H9 (cell line): Measurements from ENCODE around the gene CES5A. TPM values are rescaled to one million over a fixed set of nuclear protein-coding genes. Genes with fewer than 3 reads are reported as not detected.
"Not testable (repeated sequence)": the region's sequence is repeated elsewhere in the genome, so short reads cannot be mapped to it uniquely, and the experiment has no call there.

Experiments
- DNase-seq: peaks from one replicate; pipeline ENCODE4 v3.0.0-alpha.2; 2017
- H2AFZ ChIP-seq: one replicate; pipeline ENCODE4 v1.6.1; 2013; ENCODE audit warnings: mild to moderate bottlenecking, low read length, control low read depth, moderate library complexity
- H2AK5ac ChIP-seq: 2 replicates; pipeline ENCODE4 v1.6.1; 2013; ENCODE audit warnings: low read length, control low read depth, mixed read lengths; ENCODE audit not compliant: insufficient read length
- H2BK120ac ChIP-seq: one replicate; pipeline ENCODE4 v1.6.1; 2013; ENCODE audit warnings: low read depth, mild to moderate bottlenecking, low read length, control low read depth, inconsistent platforms; ENCODE audit not compliant: poor library complexity, severe bottlenecking
- H2BK12ac ChIP-seq: 2 replicates; pipeline ENCODE4 v1.6.1; 2013; ENCODE audit warnings: low read length, control low read depth, mixed read lengths, low read depth; ENCODE audit not compliant: insufficient read length
- H2BK15ac ChIP-seq: 2 replicates; pipeline ENCODE4 v1.6.1; 2013; ENCODE audit warnings: low read depth, low read length, control low read depth
- H2BK20ac ChIP-seq: one replicate; pipeline ENCODE4 v1.6.1; 2013; ENCODE audit warnings: low read depth, mild to moderate bottlenecking, low read length, control low read depth, inconsistent platforms; ENCODE audit not compliant: poor library complexity, severe bottlenecking
- H2BK5ac ChIP-seq: 2 replicates; pipeline ENCODE4 v1.6.1; 2013; ENCODE audit warnings: low read length, control low read depth, mixed read lengths; ENCODE audit not compliant: insufficient read length
- H3K14ac ChIP-seq: 2 replicates; pipeline ENCODE4 v1.6.1; 2013; ENCODE audit warnings: low read length, control low read depth; ENCODE audit not compliant: insufficient read depth
- H3K18ac ChIP-seq: 2 replicates; pipeline ENCODE4 v1.6.1; 2013; ENCODE audit warnings: low read depth, mild to moderate bottlenecking, mixed read lengths, low read length, control low read depth; ENCODE audit not compliant: insufficient read length
- H3K23ac ChIP-seq: 2 replicates; pipeline ENCODE4 v1.6.1; 2013; ENCODE audit warnings: low read length, control low read depth, mixed read lengths, low read depth; ENCODE audit not compliant: insufficient read length
- H3K23me2 ChIP-seq: 2 replicates; pipeline ENCODE4 v1.6.1; 2013; ENCODE audit warnings: low read depth, mild to moderate bottlenecking, mixed read lengths, low read length, control low read depth; ENCODE audit not compliant: insufficient read length, poor library complexity, severe bottlenecking
- H3K27ac ChIP-seq: 2 replicates; pipeline ENCODE4 v1.5.1; 2013; ENCODE audit warnings: low read length, control low read depth, mixed read lengths, low read depth; ENCODE audit not compliant: insufficient read length
- H3K27me3 ChIP-seq: 2 replicates; pipeline ENCODE4 v1.6.1; 2013; ENCODE audit warnings: low read length, control low read depth, inconsistent platforms; ENCODE audit not compliant: insufficient read depth
- H3K4ac ChIP-seq: 2 replicates; pipeline ENCODE4 v1.6.1; 2013; ENCODE audit warnings: low read depth, mild to moderate bottlenecking, control low read depth, inconsistent platforms, low read length, moderate library complexity
- H3K4me1 ChIP-seq: 2 replicates; pipeline ENCODE4 v1.6.1; 2013; ENCODE audit warnings: low read length, control low read depth, inconsistent platforms; ENCODE audit not compliant: insufficient read depth
- H3K4me2 ChIP-seq: 2 replicates; pipeline ENCODE4 v1.6.1; 2013; ENCODE audit warnings: low read length, control low read depth, mixed read lengths; ENCODE audit not compliant: insufficient read length, insufficient read depth
- H3K56ac ChIP-seq: 2 replicates; pipeline ENCODE4 v1.6.1; 2013; ENCODE audit warnings: low read depth, mild to moderate bottlenecking, mixed read lengths, low read length, control low read depth; ENCODE audit not compliant: insufficient read length
- H3K79me1 ChIP-seq: 2 replicates; pipeline ENCODE4 v1.6.1; 2013; ENCODE audit warnings: low read depth, mild to moderate bottlenecking, moderate library complexity, low read length, control low read depth, inconsistent platforms; ENCODE audit not compliant: insufficient read depth, poor library complexity, severe bottlenecking
- H3K79me2 ChIP-seq: 2 replicates; pipeline ENCODE4 v1.6.1; 2013; ENCODE audit warnings: low read length, control low read depth, inconsistent platforms; ENCODE audit not compliant: insufficient read depth
- H3K9ac ChIP-seq: 2 replicates; pipeline ENCODE4 v1.6.1; 2013; ENCODE audit warnings: low read length, control low read depth, mixed read lengths; ENCODE audit not compliant: insufficient read length; ENCODE audit errors: extremely low read depth
- H3K9me3 ChIP-seq: one replicate; pipeline ENCODE4 v1.6.1; 2013; ENCODE audit warnings: low read depth, low read length, inconsistent platforms; ENCODE audit not compliant: control insufficient read depth
- H3T11ph ChIP-seq: one replicate; pipeline ENCODE4 v1.6.1; 2013; ENCODE audit warnings: mild to moderate bottlenecking, low read length, control low read depth, inconsistent platforms
- H4K20me1 ChIP-seq: one replicate; pipeline ENCODE4 v1.6.1; 2013; ENCODE audit not compliant: control insufficient read depth, insufficient read length, insufficient read depth
- H4K5ac ChIP-seq: 2 replicates; pipeline ENCODE4 v1.6.1; 2013; ENCODE audit warnings: low read depth, mild to moderate bottlenecking, mixed read lengths, low read length, control low read depth; ENCODE audit not compliant: insufficient read length
- H4K8ac ChIP-seq: replicated peaks from 2 replicates; pipeline ENCODE4 v1.6.1; 2013; ENCODE audit warnings: low read length, control low read depth, mixed read lengths, low read depth; ENCODE audit not compliant: insufficient read length
- H4K91ac ChIP-seq: 2 replicates; pipeline ENCODE4 v1.6.1; 2013; ENCODE audit warnings: low read depth, mild to moderate bottlenecking, moderate library complexity, mixed read lengths, low read length, control low read depth; ENCODE audit not compliant: insufficient read length
- H3K27ac Mint-ChIP-seq, 3 experiments: 2 replicates in 2 of 3; 3 replicates in 1 of 3; pipeline ENCODE4 v1.8.0; 2020 to 2021; ENCODE audit warnings: mixed read lengths in 3 of 3, mild to moderate bottlenecking in 1 of 3, moderate library complexity in 1 of 3
- H3K27me3 Mint-ChIP-seq: 2 replicates; pipeline ENCODE4 v1.8.0; 2021; ENCODE audit warnings: low read depth, mild to moderate bottlenecking, moderate library complexity, mixed read lengths
- H3K36me3 Mint-ChIP-seq, 3 experiments: 2 replicates in 2 of 3; 3 replicates in 1 of 3; pipeline ENCODE4 v1.8.0; 2020 to 2021; ENCODE audit warnings: low read depth in 3 of 3, mixed read lengths in 3 of 3; ENCODE audit not compliant: insufficient read depth in 1 of 3
- H3K4me1 Mint-ChIP-seq, 2 experiments: 2 replicates each; pipeline ENCODE4 v1.8.0; 2020; ENCODE audit warnings: mixed read lengths in 2 of 2
- H3K4me3 Mint-ChIP-seq, 2 experiments: 2 replicates in 1 of 2; 3 replicates in 1 of 2; pipeline ENCODE4 v1.8.0; 2020 to 2021; ENCODE audit warnings: mild to moderate bottlenecking in 2 of 2, mixed read lengths in 2 of 2, moderate library complexity in 1 of 2
- H3K9me3 Mint-ChIP-seq, 2 experiments: 2 replicates in 1 of 2; 3 replicates in 1 of 2; pipeline ENCODE4 v1.8.0; 2020; ENCODE audit warnings: mild to moderate bottlenecking in 2 of 2, mixed read lengths in 2 of 2, moderate library complexity in 1 of 2
- CTCF ChIP-seq: fragments of 200-600 bp; sonication (generic); conservative IDR thresholded peaks from 3 replicates; pipeline ENCODE4 v1.8.0; 2021; ENCODE audit warnings: antibody characterized with exemption, mild to moderate bottlenecking
- WGBS: extraction: QIAGEN DNeasy Blood & Tissue Kit; methylation state at CpG from one replicate; pipeline ENCODE4 v1.1.7; 2013; ENCODE audit warnings: missing lambda C conversion rate, low lambda C conversion rate, mixed read lengths; ENCODE audit not compliant: insufficient read length; ENCODE audit errors: extremely low coverage; 5-methylcytosine and 5-hydroxymethylcytosine counted together
- total RNA-seq: library from RNA; stranded (reverse); gene quantifications from 2 replicates; pipeline ENCODE4 v1.2.1, GENCODE V29; 2021

The CES5A gene
- total RNA-seq, 1 experiment from 2014 or later, result not detected

- no peaks in the 10 kb centered on the region for H3K4me1 ChIP-seq
- no peaks in the 10 kb centered on the region for H3K27me3 ChIP-seq
- no peak for DNase-seq
- H3K9ac ChIP-seq, result no peak overlapping the region
- H3K14ac ChIP-seq, result no peak overlapping the region
- H2AFZ ChIP-seq, result no peak overlapping the region
- H2BK20ac ChIP-seq, result no peak overlapping the region
- H4K5ac ChIP-seq, result no peak overlapping the region
- no peaks in the 10 kb centered on the region for H3K79me1 ChIP-seq
- H3K56ac ChIP-seq, result no peak overlapping the region
- H2BK120ac ChIP-seq, result no peak overlapping the region
- H3K23ac ChIP-seq, result no peak overlapping the region
- H3K4me2 ChIP-seq, result no peak overlapping the region
- WGBS, result no CpG with 5 or more reads among the region's 5 CpGs
- no peak overlapping the region for H3K4ac ChIP-seq
- H2BK5ac ChIP-seq, result no peak overlapping the region
- H4K91ac ChIP-seq, result no peak overlapping the region
- H3K27ac Mint-ChIP-seq, result no peak overlapping the region; a peak in 1 of 7 replicates
- no peak overlapping the region for H4K8ac ChIP-seq
- no peaks in the 10 kb centered on the region for H3K79me2 ChIP-seq
- H3K36me3 Mint-ChIP-seq, result no peaks in the 10 kb centered on the region
- H3K18ac ChIP-seq, result no peak overlapping the region
- no peak overlapping the region for H3K27ac ChIP-seq
- no peak overlapping the region for H2AK5ac ChIP-seq
- no peak overlapping the region for H3K4me3 Mint-ChIP-seq
- TF ChIP-seq CTCF, result no peak
- no peak overlapping the region for H2BK15ac ChIP-seq
- no peak overlapping the region for H3T11ph ChIP-seq
- H3K27me3 Mint-ChIP-seq, result peaks cover 56% of the 10 kb centered on the region
- no peaks in the 10 kb centered on the region for H3K9me3 ChIP-seq
- H3K23me2 ChIP-seq, result no peaks in the 10 kb centered on the region
- no peak overlapping the region for H2BK12ac ChIP-seq
- H3K4me1 Mint-ChIP-seq, result no peaks in the 10 kb centered on the region
- no peaks in the 10 kb centered on the region for H3K9me3 Mint-ChIP-seq
- H4K20me1 ChIP-seq, result no peaks in the 10 kb centered on the region
Observed at GRCh38 chr16:55817236-55817912, 57.8 kb downstream of the CES5A start.

GRCh38 chr16:55816222-55816621 lies 59.0 kb downstream of the CES5A start:
- not testable (repeated sequence) for H3K4me2 ChIP-seq, H4K8ac ChIP-seq, H2BK15ac ChIP-seq, H3K27ac ChIP-seq, H3T11ph ChIP-seq, H3K4me3 Mint-ChIP-seq, H3K9me3 Mint-ChIP-seq, H3K4ac ChIP-seq, H3K4me1 ChIP-seq, H3K9ac ChIP-seq, H2BK20ac ChIP-seq, H2AK5ac ChIP-seq, H4K20me1 ChIP-seq, H4K5ac ChIP-seq, H3K18ac ChIP-seq, H3K79me2 ChIP-seq, H3K56ac ChIP-seq, H2BK5ac ChIP-seq, H2BK12ac ChIP-seq, H2AFZ ChIP-seq, H3K14ac ChIP-seq, H3K79me1 ChIP-seq, H3K4me1 Mint-ChIP-seq, H3K27ac Mint-ChIP-seq, H3K36me3 Mint-ChIP-seq, H2BK120ac ChIP-seq, H4K91ac ChIP-seq, DNase-seq, H3K23me2 ChIP-seq, H3K23ac ChIP-seq, H3K9me3 ChIP-seq, H3K27me3 ChIP-seq
- peaks cover 61% of the 10 kb centered on the region for H3K27me3 Mint-ChIP-seq
- WGBS, result no CpG with 5 or more reads among the region's 4 CpGs
